GM19463 (cell line): ENCODE results near the gene CHCHD10.

Experiments
- ATAC-seq: cut with Tn5 transposase; IDR thresholded peaks from one replicate; pipeline ENCODE4 v1.9.1; 2021; ENCODE audit warnings: mild to moderate bottlenecking, moderate library complexity; ENCODE audit not compliant: unreplicated experiment

The CHCHD10 gene

DNA sequence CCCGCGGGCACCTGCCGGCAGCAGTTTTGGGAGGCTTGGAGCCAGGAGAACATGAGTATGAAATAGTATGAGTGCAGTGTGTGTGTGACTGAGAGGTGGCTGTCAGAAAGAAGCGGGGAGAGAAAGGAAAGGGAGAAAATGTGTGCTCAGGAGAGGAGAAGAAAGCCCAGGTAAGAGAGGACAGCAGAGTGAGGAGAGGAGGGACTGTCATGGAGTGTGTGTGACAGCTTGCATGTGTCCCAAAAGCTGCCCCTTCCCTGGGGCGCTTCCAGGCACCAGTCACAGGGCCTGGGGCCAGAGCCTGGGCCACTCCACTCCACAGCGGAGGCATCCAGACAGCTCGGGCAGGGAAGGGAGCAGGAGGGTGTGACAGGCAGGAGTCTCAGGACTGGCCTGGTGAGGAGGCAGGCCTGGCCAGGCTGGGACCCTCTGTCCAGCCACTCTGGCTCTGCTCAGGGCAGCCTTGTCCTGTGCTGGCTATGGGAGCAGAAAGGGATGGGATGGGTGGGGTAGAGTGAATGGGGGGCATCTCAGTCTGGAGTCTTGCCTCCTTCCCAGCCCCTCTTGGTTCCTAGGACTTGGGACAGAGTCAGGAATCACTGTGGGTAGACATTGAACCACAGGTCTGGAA is 5.8 kb upstream of the CHCHD10 start:
- no peak for ATAC-seq

DNA sequence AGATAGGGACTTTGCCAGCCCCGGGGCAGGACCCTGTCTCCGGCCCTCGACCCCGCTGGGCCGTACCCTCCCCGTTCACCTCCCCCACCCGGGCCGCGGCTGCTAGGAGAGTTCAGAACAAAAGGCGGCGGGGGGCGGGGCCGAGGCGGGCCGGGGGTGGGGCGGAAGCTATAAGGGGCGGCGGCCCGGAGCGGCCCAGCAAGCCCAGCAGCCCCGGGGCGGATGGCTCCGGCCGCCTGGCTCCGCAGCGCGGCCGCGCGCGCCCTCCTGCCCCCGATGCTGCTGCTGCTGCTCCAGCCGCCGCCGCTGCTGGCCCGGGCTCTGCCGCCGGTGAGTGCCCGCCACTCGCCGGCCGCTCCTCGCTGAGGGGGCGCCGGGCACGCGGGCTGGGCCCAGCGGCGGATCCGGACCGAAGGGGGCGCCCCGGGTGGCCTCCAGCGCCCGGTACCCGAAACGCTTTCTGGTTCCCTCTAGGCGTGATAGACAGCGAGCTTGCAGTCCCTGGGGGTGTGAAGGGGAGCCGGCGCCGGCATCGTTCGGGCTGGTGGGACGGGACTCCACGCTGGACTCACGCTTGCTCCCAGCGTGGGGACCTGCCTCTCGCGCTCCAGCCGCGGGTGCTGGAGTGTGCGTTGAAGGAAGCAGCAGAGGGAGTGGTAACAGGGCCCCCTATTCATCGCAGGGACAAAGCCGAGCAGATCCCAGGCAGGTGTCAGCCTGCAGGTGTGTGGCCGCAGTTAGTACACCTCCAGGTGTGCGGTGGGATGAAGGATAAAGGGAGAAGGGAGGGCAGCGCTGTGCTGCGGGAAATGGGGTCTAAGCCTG is 5.1 kb upstream of the CHCHD10 start, which contains the start of gene MMP11:
MMP11 (plus strand) TSS at position 201 of the 825 bp plus-strand sequence; CDS start at position 223, 22 bp downstream.
- no peak for ATAC-seq

DNA sequence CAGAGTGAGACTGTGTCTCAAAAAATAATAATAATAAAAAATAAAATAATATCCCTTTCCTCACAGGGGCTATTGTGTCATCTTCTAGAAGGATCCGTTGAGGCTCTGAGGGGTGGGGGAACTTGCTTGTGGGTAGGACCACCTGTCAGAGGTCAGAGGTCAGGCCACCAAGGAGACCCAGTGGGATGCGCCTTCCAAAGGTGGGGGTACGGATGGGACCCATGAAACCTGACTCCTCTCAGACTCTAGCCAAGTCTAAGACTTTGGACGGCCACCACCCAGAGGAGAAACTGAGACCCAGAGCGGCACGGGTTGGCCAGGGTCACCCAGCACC is 4.5 kb upstream of the CHCHD10 start:
- ATAC-seq = no peak

DNA sequence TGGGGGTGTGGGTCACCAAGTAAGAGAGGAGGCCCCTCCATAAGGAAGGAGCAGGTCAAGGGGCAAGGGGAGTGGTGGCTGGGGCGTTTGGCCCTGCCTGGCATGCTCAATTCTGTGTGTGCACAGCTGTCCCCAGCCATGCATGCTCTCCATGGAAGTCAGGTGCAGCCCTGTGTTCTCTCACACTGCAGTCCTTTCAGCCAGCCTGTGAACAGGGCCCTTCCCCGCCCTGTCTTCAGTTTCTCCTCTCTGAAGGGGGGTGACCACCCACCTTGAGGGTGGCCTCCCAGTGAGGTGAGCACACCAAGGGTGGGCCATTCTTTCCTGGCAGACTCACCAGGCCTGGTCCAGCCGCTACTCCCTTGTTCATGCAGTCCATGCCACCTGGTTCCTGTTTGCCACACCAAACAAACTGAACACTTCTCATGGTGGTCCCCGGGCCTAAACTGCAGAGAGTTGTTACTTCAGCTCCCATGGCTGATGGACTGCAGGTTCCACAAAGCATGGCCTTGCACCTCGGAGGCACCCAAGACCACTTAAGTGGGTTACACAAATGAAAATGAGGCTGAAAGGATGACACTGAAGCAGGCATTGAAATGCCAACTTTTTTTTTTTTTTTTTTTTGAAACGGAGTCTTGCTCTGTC is 1.7 kb upstream of the CHCHD10 start:
- ATAC-seq = no peak

DNA sequence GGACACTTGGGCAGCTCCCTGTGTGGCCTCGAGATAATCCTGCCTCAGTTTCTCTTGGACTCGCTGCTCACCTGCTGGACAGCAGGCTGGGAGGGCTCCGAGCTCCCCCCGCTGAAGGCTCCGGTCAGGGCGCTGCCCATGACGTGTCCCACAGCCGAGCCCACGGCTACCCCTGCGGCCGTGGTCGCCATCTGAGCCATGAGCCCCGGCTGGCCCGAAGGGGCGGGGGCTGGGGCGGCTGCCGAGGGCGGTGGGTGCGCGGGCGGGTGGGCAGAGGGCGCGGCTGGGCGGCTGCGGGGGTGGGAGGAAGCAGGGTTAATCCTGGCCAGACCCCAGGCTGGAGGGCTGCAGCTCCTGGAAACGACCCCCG is 484 bp downstream of the CHCHD10 start:
- ATAC-seq = no peak

DNA sequence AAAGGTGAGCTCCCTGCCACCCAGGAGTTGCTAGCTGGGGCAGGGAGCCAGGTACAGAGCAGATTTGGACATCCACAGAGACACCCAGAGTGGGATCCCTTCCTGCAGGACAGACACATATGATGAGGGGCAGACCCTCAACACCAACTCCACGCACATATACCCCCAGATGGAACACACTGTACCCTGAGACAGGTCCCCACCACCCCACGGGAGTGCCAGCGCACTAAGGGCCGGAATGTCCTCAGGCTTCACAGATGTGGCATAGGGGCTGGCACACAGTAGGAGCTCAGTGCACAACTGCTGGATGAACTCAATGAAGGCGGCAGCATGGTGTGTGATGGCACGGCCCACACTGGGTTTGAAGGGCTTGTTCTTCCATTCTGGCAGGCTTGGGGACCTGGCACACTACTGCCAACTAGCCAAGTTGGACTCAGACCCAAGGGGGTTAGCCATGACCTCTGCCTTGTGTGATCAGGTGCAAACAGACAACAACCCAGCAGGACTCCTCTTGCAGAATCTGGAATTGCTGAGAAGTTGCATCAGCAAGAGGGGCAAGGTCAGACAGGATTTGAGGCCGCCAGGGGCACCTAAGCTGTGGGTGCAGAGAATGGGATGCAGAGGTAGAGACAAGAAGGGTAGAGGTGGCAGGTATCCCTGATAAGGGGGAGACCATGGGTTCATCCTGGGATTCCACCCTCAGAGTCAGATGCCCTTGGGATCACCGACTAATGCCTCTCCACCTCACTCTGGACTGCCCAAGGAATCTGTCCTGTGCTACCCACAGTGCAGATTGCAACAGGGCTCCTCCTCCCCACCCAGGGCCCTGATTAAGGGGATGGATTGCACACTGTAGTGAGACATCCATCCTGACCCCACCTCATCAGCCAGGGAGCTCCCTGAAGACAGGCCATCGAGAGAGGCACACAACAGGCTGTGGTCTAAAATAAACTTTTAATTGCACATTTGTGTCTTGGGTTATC is 2.6 kb downstream of the CHCHD10 start:
- ATAC-seq = no peak

DNA sequence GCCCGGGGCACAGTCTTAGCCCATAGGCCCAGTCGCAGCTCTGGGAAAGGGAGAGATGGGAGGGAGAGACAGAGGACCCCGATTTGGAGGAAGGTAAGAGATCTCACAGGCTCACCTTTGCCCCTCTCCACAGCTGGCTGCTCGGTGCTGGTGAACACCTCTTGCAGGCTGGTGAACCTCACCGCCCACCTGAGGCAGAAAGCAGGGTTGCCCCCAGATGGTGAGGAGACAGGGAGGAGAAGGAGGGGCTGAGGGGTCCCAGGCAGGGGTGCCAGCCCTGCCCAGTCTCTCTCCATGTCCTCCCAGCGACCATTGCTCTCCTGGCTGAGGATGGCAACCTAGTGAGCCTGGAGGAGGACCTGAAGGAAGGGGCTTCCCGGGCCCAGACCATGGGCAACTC is 3.8 kb downstream of the CHCHD10 start:
- ATAC-seq = no peak

DNA sequence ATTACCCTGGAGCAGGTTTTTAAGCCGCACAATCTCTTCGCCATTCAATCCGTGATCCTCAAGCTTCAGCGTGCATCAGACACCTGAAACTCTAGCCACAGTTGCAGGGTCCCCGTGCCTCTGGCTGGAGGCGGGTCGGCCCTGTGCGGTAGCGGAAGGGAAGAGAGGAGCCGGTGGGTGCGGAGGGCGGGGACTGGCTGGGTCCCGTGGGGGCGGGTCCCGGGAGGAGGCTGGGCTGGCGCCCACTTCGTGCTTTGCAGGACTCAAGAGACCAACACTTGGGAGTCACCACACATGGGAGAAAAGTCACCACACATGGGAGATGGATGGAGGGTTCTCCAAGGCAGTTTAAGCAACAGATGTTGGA is 4.2 kb downstream of the CHCHD10 start:
- no peak for ATAC-seq

DNA sequence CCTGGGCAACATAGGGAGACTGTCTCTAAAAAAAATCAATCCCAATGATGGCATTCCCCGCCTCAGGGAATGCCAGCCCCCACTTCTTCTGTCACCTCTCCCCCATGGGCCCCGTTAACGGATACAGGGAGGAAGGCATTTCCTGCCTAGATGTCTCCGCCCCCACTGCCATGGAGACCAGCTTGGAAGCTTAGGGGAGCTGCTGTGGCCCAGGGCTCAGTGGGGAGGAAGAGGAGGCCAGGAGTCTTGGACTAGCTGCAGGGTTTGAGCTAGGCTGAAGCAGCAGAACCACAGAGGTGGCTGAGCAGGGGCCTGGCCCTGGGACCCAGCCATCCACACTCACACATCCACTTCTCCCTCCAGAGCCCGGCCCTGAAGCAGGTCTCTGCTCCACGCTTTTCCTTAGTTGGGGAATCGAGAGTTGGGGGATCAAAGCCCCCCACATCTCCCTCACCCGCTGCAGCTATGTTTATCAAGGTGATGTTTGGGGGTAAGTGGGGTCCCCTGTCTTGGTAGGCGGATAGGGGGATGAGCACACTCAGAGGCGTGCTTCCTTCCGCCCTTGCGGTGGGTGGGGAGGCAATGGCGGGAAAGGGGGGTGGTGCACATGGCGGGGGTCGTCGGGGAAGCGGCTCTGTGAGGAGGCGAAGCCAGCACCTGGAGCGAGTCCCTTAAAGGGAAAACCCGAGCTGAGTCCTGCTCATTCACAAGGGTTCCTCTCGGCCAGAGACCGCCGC is 4.8 kb downstream of the CHCHD10 start, which contains the start of gene C22orf15:
C22orf15 (plus strand) TSS at position 149 of the 737 bp plus-strand sequence; CDS start at position 466, 317 bp downstream.
- no peak for ATAC-seq

DNA sequence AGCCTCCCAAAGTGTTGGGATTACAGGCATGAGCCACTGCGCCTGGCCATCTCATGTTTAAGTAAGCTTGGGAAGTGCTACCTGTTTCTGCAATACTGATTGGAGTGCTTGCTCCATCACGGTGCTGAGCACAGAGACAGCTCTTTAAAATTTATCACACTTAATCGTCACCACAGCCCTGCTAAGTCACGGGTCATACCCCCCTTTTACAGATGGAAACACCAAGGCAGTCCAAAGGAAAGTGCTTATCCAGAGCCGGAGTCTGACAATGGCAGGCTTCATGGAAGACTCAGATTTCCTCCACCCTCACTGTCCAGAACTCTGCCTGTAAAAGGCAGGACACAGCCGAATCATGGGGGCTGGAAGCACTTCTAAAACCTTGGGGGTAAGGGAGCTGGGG is 7.7 kb downstream of the CHCHD10 start:
- no peak for ATAC-seq

DNA sequence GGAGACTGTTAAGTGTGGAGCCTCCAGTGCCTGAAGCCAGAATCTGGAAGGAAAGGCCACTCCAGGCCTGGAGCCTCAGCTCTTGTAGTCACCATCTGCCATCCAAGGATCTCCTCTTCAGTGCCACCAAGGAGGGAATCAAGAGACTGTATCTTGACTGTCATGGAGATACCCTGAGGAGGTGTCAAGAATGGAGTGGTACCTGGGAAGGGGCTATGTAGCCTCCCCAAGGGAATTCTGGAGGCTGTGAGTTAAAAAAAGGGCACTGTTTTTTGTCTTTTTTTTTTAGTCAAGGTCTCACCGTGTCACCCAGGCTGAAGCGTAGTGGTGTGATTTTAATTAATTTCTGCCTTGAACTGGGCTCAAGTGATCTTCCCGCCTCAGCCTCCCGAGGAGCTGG is 8.2 kb downstream of the CHCHD10 start:
- ATAC-seq = no peak

DNA sequence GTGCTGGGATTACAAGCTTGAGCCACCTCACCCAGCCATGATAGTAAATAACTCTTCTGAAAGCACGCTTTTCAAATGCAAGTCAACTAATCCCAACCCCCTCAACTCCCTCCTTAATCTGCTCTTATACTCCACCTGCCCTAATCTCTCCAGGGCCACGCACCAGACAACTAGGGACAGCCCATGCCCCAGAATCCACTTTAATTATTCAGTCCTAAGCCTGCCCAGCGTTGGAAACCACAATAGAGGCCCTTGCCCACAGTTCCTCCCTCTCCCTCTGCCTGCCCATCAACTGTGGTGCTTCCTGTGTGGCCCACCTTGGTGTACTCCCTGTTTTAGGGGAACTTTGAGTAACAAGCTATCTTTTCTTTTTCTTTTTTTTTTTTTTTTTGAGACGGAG is 10.9 kb downstream of the CHCHD10 start:
- no peak for ATAC-seq

DNA sequence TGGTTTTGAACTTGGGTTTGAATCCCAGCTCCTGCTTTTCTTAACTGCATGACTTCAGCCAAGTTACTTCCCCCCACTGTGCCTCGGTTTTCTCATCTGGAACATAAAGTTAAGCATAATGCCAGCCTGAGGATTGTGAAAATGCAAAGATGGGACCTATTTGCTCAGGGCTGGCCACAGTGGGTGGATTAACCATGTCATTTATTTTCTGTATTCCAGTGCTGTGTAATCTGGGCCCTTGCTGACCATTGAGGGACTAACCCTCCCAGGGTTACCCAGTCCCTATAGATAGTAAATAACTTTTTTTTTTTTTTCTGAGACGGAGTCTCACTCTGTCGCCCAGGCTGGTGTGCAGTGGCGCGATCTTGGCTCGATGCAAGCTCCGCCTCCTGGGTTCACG is 12.1 kb downstream of the CHCHD10 start:
- ATAC-seq = no peak

DNA sequence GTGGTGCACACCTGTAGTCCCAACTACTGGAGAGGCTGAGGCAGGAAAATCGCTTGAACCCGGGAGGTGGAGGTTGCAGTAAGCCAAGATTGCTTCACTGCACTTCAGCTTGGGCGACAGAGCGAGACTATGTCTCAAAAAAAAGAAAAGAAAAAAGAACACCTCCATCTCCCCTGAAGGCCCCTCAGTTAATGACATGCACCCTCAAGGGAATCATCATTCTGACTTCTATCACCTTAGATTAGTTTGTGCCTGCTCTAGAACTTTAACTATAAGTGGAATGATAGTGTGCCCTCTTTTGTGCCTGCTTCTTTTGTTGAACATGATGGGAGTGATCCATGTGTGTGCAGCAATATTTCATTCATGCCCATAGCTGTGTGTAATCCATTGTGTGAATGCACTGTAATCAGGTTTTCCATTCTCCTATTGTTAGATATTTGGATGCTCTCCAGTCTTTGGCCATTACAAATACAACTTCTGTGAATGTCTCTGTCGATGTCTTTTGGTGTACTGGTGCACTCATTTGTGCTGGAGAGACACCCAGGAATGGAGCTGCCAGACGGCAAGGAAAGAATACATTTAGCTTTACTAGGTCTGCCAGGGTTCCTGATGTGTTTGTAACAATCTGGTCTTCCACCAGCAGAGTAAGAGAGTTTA is 12.7 kb downstream of the CHCHD10 start:
- no peak for ATAC-seq

DNA sequence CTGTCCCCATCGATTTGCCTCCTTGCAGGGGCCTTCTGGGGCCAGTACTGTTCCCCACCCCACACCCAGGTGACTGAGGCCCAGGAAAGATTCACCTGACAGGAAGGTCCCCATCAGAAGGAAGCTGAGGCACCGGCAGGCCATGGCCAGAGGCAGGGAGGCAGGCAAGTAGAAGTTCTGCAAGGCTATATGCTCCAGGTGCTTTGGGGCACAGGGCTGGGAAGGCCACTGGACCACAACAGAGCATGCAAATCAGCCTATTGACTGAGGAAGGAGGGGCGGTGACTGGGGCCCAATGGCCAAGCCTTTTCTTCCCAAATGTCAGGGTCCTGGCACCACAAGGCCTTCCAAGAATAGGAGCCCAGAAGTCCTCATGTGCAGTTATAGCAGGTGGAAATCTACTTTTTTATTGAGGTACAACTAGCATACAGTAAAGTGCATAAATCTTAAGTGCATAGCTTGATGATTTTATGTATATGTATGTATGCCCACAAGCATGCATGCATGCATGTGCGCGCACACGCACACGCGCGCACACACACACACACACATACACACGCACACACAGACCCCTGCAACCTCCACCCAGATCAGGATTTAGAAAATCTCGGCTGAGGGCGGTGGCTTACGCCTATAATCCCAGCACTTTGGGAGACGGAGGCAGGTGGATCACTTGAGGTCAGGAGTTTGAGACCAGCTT is 13.4 kb downstream of the CHCHD10 start, which contains the start of gene VPREB3:
VPREB3 (minus strand) TSS at position 206 of the 700 bp plus-strand sequence; CDS start at position 144, 62 bp downstream.
- no peak for ATAC-seq

DNA sequence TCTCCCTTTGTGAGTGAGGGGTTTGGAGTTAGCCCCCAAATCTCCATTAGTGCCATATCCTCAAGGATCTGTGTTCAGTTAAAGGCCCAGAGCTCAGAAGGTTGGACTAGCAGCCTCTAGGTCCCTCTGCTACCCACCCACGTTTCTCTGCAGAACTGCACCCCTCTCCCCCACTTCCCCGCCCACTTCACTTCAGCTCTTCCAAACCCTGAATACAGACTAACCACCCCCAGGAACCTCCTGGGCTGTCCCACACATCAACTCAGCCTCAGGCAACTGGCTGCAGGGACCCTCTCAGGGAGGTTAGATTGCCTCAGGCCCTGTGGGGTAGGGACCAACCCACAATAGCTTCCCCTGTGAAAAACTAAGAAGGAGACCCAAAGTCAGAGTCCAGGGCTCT is 14.4 kb downstream of the CHCHD10 start:
- ATAC-seq = no peak

DNA sequence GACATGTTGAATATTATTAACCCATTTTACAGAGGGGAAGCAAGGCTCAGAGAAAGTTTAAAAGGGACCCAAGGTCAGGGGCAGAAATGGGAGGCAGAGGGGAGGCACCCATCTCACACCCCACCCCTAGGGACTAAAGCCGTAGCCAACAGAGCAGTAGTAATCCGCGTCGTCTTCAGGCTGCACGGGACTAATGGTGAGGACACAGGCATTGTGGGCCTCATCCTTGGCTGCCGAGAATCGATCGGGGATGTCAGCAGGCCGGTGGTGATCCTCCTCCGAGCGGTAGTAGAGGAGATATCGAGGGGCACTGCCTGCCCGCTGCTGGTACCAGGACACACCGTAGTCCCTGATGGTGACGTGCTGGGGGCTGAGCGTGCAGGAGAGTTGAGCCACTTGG is 15.0 kb downstream of the CHCHD10 start:
- no peak for ATAC-seq

DNA sequence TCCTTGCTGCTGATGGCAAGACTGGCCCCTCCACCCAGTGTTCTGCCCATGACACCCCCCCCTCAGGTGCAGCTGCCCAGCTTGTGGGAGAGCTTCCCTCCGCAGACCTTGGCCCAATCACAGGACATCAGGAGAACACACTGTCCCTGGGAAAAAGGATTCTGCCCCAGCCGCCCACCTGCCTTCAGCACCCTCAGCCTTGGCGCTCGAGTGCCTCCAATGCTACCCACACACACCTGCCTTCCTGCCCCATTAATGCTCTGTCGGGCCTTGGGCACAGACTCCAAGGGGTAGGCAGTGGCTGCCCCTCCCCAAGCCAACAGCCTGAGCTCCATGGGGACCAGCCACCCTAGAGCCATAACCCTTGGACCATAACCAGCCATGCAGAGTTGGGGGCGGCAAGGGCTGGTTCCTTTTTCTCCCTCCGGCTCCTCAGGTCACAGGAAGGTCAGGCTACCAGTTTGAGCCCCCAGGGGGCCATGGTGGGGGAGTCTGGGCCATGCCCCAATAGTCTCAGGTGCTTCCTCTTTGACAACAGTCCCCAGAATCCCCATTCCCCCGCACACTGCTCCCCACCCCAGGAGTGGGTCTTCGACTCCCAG is 15.6 kb downstream of the CHCHD10 start:
- no peak for ATAC-seq
